Ishikawa (cell line): ENCODE results near the gene LZTS3.
A peak's percentile ranks its signal among the peaks of the same experiment; 100 is the strongest.

ENCODE experiments used
- CEBPB ChIP-seq: IDR thresholded peaks from 2 replicates; pipeline ENCODE4 v1.6.1; 2012
- CREB1 ChIP-seq: IDR thresholded peaks from 2 replicates; pipeline ENCODE4 v1.6.1; 2012; ENCODE audit warnings: low read depth
- EGR1 ChIP-seq: IDR thresholded peaks from 2 replicates; pipeline ENCODE4 v1.6.1; 2012
- EP300 ChIP-seq: IDR thresholded peaks from 2 replicates; pipeline ENCODE4 v1.6.1; 2012; ENCODE audit warnings: borderline replicate concordance
- FOXM1 ChIP-seq: IDR thresholded peaks from 2 replicates; pipeline ENCODE4 v1.6.1; 2012; ENCODE audit warnings: low read depth, borderline replicate concordance
- MAX ChIP-seq: IDR thresholded peaks from 2 replicates; pipeline ENCODE4 v1.6.1; 2012
- NFIC ChIP-seq: IDR thresholded peaks from 2 replicates; pipeline ENCODE4 v1.6.1; 2012
- RAD21 ChIP-seq: IDR thresholded peaks from 2 replicates; pipeline ENCODE4 v1.6.1; 2012; ENCODE audit warnings: low read depth
- REST ChIP-seq: IDR thresholded peaks from 2 replicates; pipeline ENCODE4 v1.6.1; 2012; ENCODE audit warnings: low read depth, mild to moderate bottlenecking
- TAF1 ChIP-seq: IDR thresholded peaks from 2 replicates; pipeline ENCODE4 v1.6.1; 2012; ENCODE audit warnings: low read depth, mild to moderate bottlenecking
- TCF12 ChIP-seq: IDR thresholded peaks from 2 replicates; pipeline ENCODE4 v1.6.1; 2012; ENCODE audit warnings: low read depth
- TEAD4 ChIP-seq: IDR thresholded peaks from 2 replicates; pipeline ENCODE4 v1.6.1; 2012
- YY1 ChIP-seq: IDR thresholded peaks from 2 replicates; pipeline ENCODE4 v1.6.1; 2012; ENCODE audit warnings: low read depth
- ZBTB7A ChIP-seq: IDR thresholded peaks from 2 replicates; pipeline ENCODE4 v1.6.1; 2012; ENCODE audit warnings: low read depth
- TF ChIP-seq, protein P1 (sequence below): IDR thresholded peaks from 2 replicates; pipeline ENCODE4 v1.6.1; 2012

The LZTS3 gene

DNA sequence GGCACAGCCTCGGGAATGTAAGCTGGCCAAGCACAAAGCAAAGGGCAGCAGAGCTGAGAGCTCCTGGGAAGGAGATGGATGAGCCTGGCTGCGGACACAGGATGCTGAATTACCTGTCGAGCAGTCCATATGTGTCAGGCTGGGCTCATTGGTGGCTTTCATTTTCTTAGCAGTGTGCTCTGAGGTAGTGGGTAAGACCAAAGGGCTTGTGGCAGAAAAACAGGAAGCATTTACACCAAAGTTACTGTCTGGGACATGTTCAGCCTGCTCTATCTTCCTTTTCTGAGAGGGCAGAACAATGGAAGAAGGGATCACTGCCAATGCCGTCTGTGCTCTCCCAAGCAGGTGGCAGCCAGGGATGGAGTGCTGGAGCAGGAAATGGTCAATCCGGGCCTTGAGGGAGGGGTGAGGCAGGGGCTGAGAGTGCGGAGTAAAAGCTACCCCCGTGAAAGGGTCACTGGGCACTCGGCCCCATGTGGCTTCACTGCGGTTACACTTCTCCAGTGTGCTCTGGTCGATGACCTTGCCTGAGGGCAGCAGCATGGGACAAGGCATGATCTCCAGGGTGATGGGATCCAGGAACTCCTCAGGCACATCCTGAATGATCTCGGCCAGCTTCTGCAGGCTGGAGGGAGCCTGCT lies 52.0 kb downstream of the LZTS3 start:
- TF ChIP-seq EGR1 (no peak), ZBTB7A (no peak), FOXM1 (no peak), CEBPB (no peak), MAX (no peak), REST (no peak), TCF12 (no peak)

DNA sequence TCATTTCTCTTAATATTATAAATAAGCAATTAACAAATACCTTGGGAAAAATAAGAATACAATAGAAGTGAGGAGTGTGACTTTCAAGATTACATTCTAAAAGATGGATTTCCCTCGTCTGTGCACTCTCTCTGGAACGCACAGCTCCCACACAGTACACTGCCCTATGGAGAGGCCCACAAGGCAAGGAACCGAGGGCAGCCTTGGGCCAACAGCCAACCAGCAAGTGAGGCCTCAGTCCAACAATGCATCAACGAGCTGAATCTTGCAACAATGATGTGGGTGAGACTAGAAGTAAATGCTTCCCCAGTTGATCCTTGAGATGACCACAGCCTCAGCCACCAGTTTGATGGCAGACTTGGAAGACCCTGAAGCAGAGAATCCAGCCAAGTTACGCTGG lies 54.3 kb downstream of the LZTS3 start:
- TF ChIP-seq TAF1: no peak
- TF ChIP-seq FOXM1: no peak
- TF ChIP-seq REST: no peak
- no peak for TF ChIP-seq CREB1

GRCh38 chr20:3117839-3118379 lies 55.4 kb downstream of the LZTS3 start:
- TF ChIP-seq RAD21: peak; percentile 61
- TF ChIP-seq CEBPB: peak; percentile 98

GRCh38 chr20:3116341-3116740 lies 57.0 kb downstream of the LZTS3 start:
- TF ChIP-seq TAF1 (no peak), TEAD4 (no peak), RAD21 (no peak), ZBTB7A (no peak), CREB1 (no peak), YY1 (no peak), EGR1 (no peak), CEBPB (no peak), NFIC (no peak), FOXM1 (no peak), TCF12 (no peak), REST (no peak), MAX (no peak)
- TF ChIP-seq, protein P1, sequence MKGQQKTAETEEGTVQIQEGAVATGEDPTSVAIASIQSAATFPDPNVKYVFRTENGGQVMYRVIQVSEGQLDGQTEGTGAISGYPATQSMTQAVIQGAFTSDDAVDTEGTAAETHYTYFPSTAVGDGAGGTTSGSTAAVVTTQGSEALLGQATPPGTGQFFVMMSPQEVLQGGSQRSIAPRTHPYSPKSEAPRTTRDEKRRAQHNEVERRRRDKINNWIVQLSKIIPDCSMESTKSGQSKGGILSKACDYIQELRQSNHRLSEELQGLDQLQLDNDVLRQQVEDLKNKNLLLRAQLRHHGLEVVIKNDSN: no peak

DNA sequence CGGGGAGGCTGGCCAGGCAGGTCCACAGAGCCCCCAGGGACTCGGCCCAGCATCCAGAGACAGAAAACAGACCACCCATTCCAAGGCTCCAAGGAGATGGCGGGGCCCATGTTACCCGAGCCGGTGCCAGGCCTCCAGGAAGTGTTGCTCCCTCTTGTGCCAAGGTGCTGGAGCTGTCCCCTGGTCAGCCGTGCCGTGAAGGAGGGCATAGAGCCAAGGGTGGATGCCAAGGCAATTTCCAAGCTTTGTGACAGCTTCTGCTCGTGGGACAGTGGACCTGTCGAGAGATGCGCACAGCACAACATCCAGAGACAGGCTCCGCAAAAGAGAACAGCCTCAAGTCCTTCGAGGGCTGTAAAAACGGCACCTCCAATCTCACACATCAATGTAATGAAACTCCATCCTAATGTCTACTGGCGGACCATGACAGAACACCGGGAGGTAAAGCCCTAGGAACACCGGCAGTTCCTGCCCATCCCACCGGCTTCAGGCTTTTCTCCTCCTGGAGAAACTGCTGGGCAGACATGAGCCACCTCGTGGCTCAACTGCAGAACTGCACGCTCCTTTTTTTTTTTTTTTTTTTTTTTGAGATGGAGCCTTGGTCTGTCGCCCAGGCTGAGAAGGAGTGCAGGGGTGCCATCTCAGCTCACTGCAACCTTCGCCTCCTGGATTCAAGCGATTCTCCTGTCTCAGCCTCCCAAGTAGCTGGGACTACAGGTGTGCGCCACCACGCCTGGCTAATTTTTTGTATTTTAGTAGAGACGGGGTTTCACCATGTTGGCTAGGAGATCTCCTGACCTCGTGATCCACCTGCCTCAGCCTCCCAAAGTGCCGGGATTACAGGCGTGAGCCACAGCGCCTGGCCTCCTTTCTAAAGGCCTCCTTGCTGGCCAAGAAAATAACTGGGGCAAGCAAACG lies 57.9 kb downstream of the LZTS3 start:
- TF ChIP-seq NFIC (no peak), EGR1 (no peak), ZBTB7A (no peak), CREB1 (no peak), MAX (no peak), RAD21 (peak; percentile 58), TAF1 (no peak), TEAD4 (no peak), YY1 (0 out of 2 replicates have a peak, but pooled peaks have one; percentile 9), CEBPB (no peak), FOXM1 (no peak), TCF12 (no peak), EP300 (no peak), REST (0 out of 2 replicates have a peak, but pooled peaks have one; percentile 16)
- TF ChIP-seq, protein P1: no peak
